Measurements from ENCODE around the gene CEBPB. TPM values are rescaled to one million over a fixed set of nuclear protein-coding genes. Genes with fewer than 3 reads are reported as not detected.

The CEBPB gene
- total RNA-seq, 1 experiment from 2014 or later: 22.6 TPM

GRCh38 chr20:50141018-50141675 is 49.5 kb upstream of the CEBPB start:
- Mint-ChIP-seq H3K4me1 (peaks cover 28 to 32% of the 10 kb centered on the region in 2 experiments), H3K36me3 (ENCODE audit: insufficient read depth in 1 of 3, low read depth in 3 of 3) (peaks cover 17 to 44% (median 42%) of the 10 kb centered on the region in 3 experiments), H3K27ac (no peak overlapping the region; a peak in 1 of 7 replicates), H3K27me3 (ENCODE audit: low read depth) (no peaks in the 10 kb centered on the region), H3K9me3 (no peaks in the 10 kb centered on the region), H3K4me3 (no peak overlapping the region)
- WGBS (ENCODE audit: extremely low coverage, insufficient read length, low lambda C conversion rate): no CpG with 5 or more reads among the region's 6 CpGs
- Histone ChIP-seq H2BK12ac (ENCODE audit: insufficient read length, low read depth, low read length) (no peak overlapping the region), H3K79me2 (ENCODE audit: insufficient read depth, low read length) (peaks cover 4% of the 10 kb centered on the region; the same call in 1 of the 2 replicates), H3K27me3 (ENCODE audit: insufficient read depth, low read length) (no peaks in the 10 kb centered on the region), H3K9me3 (ENCODE audit: control insufficient read depth, low read depth, low read length) (no peaks in the 10 kb centered on the region), H4K8ac (replicated peaks; ENCODE audit: insufficient read length, low read depth, low read length) (no peak overlapping the region), H3K23ac (ENCODE audit: insufficient read length, low read depth, low read length) (no peak overlapping the region), H3K79me1 (ENCODE audit: insufficient read depth, low read depth, low read length, poor library complexity, severe bottlenecking) (peaks cover 8% of the 10 kb centered on the region), H4K20me1 (ENCODE audit: control insufficient read depth, insufficient read depth, insufficient read length) (no peaks in the 10 kb centered on the region), H2AFZ (ENCODE audit: low read length) (no peak overlapping the region), H3K4me2 (ENCODE audit: insufficient read depth, insufficient read length, low read length) (no peak overlapping the region), H2BK20ac (ENCODE audit: low read depth, low read length, poor library complexity, severe bottlenecking) (no peak overlapping the region), H3K4ac (ENCODE audit: low read depth, low read length) (no peak overlapping the region), H2BK5ac (ENCODE audit: insufficient read length, low read length) (no peak overlapping the region), H3K4me1 (ENCODE audit: insufficient read depth, low read length) (peaks cover 6% of the 10 kb centered on the region; the same call in 1 of the 2 replicates), H4K5ac (ENCODE audit: insufficient read length, low read depth, low read length) (no peak overlapping the region), H3T11ph (ENCODE audit: low read length) (no peak overlapping the region), H2AK5ac (ENCODE audit: insufficient read length, low read length) (no peak overlapping the region), H3K27ac (ENCODE audit: insufficient read length, low read depth, low read length) (no peak overlapping the region), H3K23me2 (ENCODE audit: insufficient read length, low read depth, low read length, poor library complexity, severe bottlenecking) (no peaks in the 10 kb centered on the region), H3K9ac (ENCODE audit: extremely low read depth, insufficient read length, low read length) (no peak overlapping the region), H3K56ac (ENCODE audit: insufficient read length, low read depth, low read length) (no peak overlapping the region), H2BK15ac (ENCODE audit: low read depth, low read length) (no peak overlapping the region), H3K18ac (ENCODE audit: insufficient read length, low read depth, low read length) (no peak overlapping the region), H3K14ac (ENCODE audit: insufficient read depth, low read length) (no peak overlapping the region), H2BK120ac (ENCODE audit: low read depth, low read length, poor library complexity, severe bottlenecking) (no peak overlapping the region), H4K91ac (ENCODE audit: insufficient read length, low read depth, low read length) (no peak overlapping the region)
- TF ChIP-seq CTCF (conservative IDR thresholded peaks at IDR 0.05): no peak
- no peak for DNase-seq
